Measurements from ENCODE around the gene SPRED1.

SPRED1 gene

GRCh38 chr15:38285456-38285855 is 32.8 kb downstream of the SPRED1 start:
- no peak for DNase-seq

- no peak for DNase-seq
These were observed 41.5 kb downstream of the SPRED1 start for GRCh38 chr15:38294126-38294525.

- no peak for DNase-seq
These were observed 45.2 kb downstream of the SPRED1 start for GRCh38 chr15:38297623-38298388.

GRCh38 chr15:38299216-38299615 is 46.6 kb downstream of the SPRED1 start:
- no peak for DNase-seq

DNA sequence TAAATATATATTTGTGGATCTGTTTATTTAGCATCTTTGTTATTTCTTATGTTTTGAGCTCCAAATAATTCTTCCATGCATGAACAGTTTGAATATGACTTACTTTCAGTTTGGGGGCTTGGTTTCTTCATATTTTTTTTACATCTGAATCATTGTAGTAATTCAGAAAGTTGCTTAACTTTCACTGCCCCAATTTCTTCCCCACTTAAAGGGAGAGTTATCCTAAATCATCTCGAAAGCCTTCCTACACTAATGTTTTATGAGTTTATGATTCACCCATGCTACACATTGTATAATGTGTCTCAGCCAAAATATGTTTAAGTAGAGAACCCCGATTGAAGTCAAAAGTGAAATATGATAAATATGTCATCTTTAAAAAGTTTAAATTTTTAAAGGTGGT is 47.8 kb downstream of the SPRED1 start:
- no peak for DNase-seq

GRCh38 chr15:38304481-38304880 is 51.8 kb downstream of the SPRED1 start:
- no peak for DNase-seq

DNA sequence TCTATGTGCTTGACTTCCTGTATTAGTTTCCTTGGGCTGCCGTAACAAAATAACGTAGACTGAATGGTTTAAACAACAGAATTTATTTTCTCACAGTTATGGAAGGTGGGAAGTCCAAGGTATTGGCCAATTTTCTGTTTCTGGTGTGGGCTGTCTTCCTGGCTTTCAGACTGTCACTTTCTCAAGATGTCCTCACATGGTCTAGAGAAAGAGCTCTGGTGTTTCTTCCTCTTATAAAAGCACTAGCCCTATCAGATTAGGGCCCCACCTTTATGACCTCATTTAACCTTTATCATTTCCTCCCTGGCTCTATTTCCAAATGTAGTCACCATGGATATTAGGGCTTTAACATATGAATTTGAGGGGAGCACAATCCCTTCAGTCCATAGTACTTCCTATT is 54.6 kb downstream of the SPRED1 start:
- DNase-seq, result no peak

- no peak for DNase-seq
These were observed 55.4 kb downstream of the SPRED1 start for GRCh38 chr15:38307861-38308641.

DNA sequence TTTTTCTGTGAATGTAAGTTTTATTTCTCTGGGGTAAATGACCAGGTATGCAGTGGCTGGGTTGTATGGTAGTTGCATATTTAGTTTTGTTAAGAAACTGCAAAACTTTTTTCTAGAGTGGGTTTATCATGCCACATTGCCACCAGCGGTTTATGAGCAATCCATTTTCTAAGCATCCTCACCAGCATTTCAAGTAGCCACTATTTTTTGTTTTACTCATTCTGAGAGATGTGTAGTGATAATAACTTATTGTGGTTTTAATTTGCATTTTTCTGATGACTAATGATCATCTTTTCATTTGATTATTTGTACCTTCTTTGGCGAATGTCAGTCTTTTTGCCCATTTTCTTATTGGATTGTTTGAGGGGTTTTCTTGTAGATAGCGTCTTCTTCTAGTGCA is 56.2 kb downstream of the SPRED1 start:
- no peak for DNase-seq

- DNase-seq, result no peak
These were observed 59.6 kb downstream of the SPRED1 start for GRCh38 chr15:38312190-38312589.

DNA sequence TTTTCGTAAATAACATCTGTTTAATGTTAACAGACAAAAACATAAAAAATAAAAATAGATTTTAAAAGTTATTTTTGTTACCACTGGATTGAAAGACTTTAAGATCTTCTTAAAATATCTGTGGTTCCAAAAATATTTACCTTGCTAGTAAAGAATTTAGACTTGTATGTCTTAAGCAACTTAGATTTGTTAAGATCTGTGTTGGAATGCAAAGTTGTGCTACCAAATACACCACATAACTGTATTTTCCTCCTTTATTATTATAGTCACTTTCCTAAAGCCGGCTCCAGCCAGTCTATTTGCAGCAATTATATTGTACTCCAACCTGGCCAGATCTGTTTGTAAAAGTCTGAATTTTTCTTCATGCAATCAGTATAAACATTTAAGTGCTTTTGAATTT is 63.7 kb downstream of the SPRED1 start:
- no peak for DNase-seq

GRCh38 chr15:38320181-38320580 is 67.5 kb downstream of the SPRED1 start:
- no peak for DNase-seq

DNA sequence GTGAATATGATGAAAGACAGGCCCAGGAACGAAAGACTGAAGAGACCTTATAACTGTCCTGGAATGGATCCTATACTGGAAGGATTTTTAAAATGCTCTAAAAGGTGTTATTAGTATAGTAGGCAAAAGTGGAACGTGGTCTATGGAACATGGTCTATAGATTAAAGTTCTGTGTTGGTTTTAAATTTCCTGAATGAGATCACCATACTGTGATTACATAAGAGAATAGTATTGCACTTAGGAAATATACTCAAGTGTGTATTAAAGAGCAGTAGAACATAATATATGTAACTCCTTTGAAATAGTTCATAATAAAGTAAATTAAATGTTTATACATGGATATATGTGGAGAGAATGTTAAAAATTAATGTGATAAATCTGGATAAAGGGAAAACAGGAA is 68.2 kb downstream of the SPRED1 start:
- no peak for DNase-seq

DNA sequence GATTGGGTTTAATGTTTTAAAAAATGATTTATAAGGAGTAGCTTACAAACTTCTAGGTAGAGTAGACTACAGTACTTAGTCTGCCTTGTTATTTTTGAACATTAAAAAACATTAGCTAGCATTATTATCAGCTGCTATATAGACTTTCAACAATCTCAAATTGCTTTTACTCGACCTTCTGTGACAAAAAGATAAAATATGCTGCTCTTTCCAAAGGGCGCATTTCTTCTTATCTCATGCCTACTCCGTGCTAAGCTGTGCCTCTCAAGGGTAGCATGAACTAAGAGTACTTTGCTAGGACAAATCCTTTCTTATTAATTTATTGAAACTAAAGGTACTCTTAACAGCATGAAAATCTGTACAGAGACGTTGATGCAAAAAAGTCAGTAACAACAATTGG is 71.3 kb downstream of the SPRED1 start:
- DNase-seq, result no peak

DNA sequence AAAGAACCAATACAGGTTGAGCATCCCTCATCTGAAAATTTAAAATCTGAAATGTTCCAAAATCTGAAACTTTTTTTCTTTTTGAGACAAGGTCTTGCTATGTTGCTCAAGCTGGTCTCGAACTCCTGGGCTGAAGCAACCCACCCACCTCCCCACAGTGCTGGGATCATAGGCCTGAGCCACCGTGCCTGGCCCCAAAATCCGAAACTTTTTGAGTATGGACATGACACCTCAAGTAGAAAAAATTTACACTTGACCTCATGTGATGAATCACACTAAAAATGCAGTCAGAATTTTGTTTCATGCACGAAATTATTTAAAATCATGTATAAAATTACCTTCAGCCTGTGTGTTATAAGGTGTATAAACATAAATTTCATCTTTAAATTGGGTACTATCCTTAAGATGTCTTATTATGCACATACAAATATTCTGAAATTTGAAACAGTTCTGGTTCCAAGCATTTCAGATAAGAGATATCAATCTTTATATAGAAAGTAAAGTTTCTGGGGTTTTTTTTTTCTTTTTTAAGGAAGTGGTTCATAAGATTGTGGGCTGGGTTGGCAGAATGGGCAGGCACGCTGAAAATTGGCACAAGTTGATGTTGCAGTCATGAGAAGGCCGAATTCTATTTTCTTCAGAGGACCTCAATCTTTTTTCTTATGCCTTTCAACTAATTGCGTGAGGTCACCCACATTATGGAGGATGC is 72.5 kb downstream of the SPRED1 start:
- no peak for DNase-seq

DNA sequence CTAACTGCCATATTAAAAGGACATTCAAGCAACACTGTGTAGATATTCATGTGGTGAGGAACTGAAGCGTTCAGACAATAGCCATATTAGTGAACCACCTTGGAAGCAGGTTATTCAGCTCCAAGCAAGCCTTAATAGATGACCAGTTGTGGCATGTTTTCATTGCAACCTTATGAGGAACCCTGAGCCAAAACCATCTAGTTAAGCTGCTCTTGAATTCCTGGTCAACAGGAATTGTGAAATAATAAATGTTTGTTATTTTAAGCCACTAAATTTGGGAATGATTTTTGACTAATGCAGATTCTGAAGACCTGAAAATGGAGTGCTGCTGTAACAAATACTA is 73.0 kb downstream of the SPRED1 start:
- DNase-seq, result no peak

DNA sequence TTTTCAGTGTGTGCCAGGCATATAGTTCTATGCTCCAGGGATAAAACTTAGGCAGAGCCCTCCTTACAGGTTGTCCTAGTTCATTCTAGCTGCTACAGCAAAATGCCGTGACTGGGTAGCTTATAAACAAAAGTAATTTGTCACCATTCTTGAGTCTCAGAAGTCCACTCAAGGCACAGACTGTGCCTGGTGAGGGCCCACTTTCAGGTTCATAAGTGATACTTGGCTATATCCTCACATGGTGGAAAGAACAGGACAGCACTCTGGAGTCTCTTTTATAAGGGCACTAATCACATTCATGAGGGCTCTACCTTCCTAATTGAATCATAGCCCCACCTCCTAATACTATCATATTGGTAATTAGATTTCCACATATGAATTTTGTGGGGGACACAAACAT is 80.1 kb downstream of the SPRED1 start:
- no peak for DNase-seq

DNA sequence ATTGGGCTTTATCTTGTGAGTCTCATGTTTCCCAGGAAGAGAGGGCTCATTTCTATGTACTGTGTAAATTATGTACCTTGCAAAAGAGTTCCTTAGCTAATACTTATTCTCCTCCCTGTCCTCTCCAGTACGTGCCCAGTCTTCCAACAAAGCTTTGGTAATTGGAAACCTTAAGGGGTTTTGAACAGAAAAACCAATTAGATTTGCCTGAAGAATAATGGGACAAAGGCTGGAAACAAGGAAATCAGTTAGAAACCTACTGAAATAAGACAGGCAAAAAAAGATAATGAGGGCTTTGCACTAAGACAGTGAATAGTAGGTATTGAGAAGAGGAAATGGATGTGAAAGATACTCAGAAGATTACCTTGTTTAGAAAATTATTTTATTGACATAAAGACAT is 82.5 kb downstream of the SPRED1 start:
- DNase-seq, result no peak

DNA sequence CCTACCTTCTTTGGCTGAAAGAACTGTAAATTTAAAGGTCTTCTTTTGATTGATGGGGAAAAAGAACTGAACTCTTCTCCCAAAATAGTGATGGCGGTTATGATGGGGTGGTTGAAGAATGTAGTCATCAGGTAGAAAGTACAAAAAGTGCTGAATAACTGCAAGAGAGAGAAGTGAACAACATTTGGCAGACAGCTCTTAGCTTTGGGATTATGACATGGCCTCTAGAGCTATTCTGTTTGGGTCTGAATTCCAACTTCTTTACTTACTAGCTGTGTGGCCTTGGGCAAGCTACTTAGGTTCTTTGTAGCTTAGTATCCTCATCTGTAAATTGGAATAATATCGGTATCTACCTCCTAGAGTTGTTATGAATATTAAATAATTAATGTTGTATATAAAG is 91.7 kb downstream of the SPRED1 start:
- DNase-seq, result no peak

GRCh38 chr15:38349251-38349650 is 96.6 kb downstream of the SPRED1 start:
- DNase-seq, result no peak

- DNase-seq, result no peak
These were observed 98.8 kb downstream of the SPRED1 start for GRCh38 chr15:38351466-38351865.

GRCh38 chr15:38354315-38354929 is 101.8 kb downstream of the SPRED1 start:
- DNase-seq, result peak; percentile 39

DNA sequence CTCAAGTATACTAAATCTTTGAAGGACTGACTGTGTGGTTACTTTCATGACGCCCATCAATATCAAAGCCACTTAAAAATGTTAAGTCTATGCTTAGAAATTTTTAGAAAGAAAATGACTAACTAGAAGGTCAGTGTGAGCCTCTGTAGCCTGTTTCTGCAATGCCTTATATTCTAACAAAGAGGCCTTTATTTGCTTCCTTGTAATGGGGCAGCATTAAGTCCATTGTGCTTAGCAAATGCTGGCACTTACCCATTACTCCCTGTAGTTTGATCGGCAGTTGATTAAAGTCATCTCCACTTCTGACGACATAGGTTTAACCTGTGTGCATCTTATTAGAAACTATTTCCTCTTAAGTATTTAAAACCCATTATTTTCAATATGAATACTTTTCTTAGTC is 109.7 kb downstream of the SPRED1 start:
- DNase-seq, result no peak

GRCh38 chr15:38367476-38367875 is 114.8 kb downstream of the SPRED1 start:
- no peak for DNase-seq
